ENCODE data around the gene PRSS22. TPM values are rescaled to one million over a fixed set of nuclear protein-coding genes. Genes with fewer than 3 reads are reported as not detected.

Gene PRSS22
- total RNA-seq, 1 donor from 2014 or later: 22.8 TPM

DNA sequence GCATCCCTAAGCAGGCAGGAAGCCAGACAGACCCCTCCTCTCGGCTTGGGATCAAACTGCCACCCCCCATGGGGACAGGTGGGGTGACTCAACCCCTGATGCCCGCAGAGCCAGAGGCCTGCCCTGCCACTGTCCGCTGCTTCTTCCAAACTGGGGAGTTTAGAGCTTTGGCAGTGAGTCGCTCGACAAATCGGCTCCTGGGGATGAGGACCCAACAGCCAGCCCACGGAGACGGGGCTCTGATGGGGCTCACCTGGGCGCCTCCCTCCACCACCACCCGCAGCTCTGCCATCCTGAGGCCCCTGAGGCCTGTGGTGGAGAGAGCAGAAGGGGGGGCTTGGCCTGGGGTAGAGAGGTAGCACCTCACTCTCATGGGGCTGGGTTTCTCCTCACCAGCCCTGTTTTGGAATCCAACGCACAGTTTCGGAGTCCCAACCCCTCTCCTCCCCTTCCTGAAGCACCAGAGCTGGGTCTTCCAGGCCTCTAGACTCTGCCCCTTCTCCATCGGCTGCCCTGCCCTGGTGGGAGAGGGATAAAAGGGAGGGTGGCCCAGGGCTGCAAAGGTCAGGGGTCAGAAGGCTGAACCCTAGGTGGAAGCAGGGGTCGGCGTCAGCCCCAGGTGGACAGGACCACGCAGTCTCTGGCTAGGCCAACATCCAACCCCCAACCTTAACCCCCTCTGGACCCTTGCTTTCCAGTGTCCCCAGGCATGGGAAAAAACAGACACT is 5.8 kb downstream of the PRSS22 start:
- no peak overlapping the region for H3K4me3 Mint-ChIP-seq
- TF ChIP-seq, protein P1, sequence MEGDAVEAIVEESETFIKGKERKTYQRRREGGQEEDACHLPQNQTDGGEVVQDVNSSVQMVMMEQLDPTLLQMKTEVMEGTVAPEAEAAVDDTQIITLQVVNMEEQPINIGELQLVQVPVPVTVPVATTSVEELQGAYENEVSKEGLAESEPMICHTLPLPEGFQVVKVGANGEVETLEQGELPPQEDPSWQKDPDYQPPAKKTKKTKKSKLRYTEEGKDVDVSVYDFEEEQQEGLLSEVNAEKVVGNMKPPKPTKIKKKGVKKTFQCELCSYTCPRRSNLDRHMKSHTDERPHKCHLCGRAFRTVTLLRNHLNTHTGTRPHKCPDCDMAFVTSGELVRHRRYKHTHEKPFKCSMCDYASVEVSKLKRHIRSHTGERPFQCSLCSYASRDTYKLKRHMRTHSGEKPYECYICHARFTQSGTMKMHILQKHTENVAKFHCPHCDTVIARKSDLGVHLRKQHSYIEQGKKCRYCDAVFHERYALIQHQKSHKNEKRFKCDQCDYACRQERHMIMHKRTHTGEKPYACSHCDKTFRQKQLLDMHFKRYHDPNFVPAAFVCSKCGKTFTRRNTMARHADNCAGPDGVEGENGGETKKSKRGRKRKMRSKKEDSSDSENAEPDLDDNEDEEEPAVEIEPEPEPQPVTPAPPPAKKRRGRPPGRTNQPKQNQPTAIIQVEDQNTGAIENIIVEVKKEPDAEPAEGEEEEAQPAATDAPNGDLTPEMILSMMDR (IDR thresholded peaks at IDR 0.05; ENCODE audit: unreplicated experiment): no peak
- H3K27ac Mint-ChIP-seq: no peak overlapping the region
- no peak for DNase-seq (ENCODE audit: low spot score in 2 of 2, unreplicated experiment in 2 of 2)
- no peaks in the 10 kb centered on the region for H3K4me1 Mint-ChIP-seq
- peaks cover 13% of the 10 kb centered on the region for H3K27me3 Mint-ChIP-seq (ENCODE audit: low read depth)
- H3K36me3 Mint-ChIP-seq: peaks cover 11% of the 10 kb centered on the region
- H3K9me3 Mint-ChIP-seq: peaks cover 8% of the 10 kb centered on the region

DNA sequence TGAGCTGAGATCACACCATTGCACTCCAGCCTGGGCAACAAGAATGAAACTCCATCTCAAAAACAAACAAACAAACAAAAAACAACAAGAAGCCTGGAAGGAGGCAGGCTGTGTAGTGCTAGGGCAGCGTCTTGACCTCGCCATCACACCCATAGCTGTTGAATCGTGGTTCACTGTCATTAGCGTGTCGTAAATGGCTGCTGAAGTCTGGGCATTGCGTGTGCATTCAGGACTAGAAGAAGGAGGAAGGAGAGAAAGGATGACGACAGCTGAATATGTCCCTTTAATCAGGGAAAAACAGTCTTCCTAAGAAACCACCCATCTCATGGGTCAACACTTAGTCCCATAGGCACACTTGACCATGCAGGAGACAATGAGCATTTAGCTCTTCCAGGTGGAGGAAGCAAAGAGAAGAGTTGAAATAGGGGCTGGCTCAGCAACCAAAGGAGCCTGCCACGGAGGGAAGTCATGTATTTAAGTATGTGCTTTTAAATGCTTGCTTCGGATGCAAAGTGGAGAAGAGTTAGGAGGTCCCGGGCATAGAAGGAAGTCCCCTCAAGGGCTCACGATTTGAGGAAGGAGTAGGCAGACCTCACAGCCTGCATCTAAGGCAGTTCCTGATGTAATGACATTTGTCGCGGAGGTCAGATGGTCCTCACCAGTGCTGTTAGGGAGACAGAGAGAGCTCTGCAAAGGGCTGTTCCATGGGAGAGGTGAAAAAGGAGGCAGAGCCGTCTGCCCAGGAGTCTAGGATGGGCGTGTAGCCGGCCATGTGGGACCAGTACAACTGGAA is 8.8 kb downstream of the PRSS22 start:
- Mint-ChIP-seq H3K27ac (no peak overlapping the region), H3K4me3 (no peak overlapping the region), H3K4me1 (peaks cover 4% of the 10 kb centered on the region)

DNA sequence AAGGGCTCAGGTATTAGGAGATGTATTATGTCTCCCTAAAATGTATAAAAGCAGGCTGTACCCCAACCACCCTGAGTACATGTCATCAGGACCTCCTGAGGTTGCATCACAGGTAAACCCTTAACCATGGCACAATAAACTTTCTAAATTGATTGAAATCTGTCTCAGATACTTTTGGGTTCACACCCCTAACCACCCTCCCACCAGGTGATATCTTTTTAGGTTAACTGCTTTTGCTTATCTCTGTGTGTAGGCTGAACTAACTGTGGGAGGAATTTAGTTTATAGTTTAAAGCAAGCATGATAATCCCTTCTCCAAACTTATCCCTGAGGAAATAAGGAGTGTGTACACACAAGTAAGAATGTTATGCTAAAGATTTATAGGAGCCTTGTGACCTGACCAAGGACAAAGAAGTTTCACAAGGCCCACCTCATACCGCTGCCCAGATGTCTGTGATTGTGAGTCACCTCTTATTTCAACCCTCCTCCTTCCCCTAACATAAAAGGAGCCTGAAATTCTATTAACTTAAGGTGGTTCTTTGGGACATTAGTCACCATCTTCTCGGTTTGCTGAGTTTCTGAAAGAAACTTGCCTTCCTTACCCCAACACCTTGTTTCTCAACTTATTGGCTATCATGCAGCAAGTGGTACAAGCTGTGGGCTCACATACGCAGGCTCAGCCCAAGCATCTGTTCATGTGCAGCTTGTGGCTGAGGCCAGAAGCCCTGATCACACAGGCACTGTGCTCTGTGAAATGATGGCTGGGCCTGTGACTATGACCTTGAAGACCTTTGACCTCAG is 11.3 kb downstream of the PRSS22 start:
- DNase-seq (ENCODE audit: low spot score in 2 of 2, unreplicated experiment in 2 of 2): no peak
- H3K27me3 Mint-ChIP-seq (ENCODE audit: low read depth): peaks cover 16% of the 10 kb centered on the region
- TF ChIP-seq, protein P1 (IDR thresholded peaks at IDR 0.05; ENCODE audit: unreplicated experiment): no peak
- no peaks in the 10 kb centered on the region for H3K36me3 Mint-ChIP-seq
- no peaks in the 10 kb centered on the region for H3K9me3 Mint-ChIP-seq
- peaks cover 4% of the 10 kb centered on the region for H3K4me1 Mint-ChIP-seq
- H3K4me3 Mint-ChIP-seq: no peak overlapping the region
- no peak overlapping the region for H3K27ac Mint-ChIP-seq

More for the DNA sequence above, 8.8 kb downstream of the PRSS22 start:
- peaks cover 2% of the 10 kb centered on the region for H3K9me3 Mint-ChIP-seq
- TF ChIP-seq, protein P1 (IDR thresholded peaks at IDR 0.05; ENCODE audit: unreplicated experiment): no peak
- peaks cover 3% of the 10 kb centered on the region for H3K36me3 Mint-ChIP-seq
- no peak for DNase-seq (ENCODE audit: low spot score in 2 of 2, unreplicated experiment in 2 of 2)
- H3K27me3 Mint-ChIP-seq (ENCODE audit: low read depth): peaks cover 13% of the 10 kb centered on the region

DNA sequence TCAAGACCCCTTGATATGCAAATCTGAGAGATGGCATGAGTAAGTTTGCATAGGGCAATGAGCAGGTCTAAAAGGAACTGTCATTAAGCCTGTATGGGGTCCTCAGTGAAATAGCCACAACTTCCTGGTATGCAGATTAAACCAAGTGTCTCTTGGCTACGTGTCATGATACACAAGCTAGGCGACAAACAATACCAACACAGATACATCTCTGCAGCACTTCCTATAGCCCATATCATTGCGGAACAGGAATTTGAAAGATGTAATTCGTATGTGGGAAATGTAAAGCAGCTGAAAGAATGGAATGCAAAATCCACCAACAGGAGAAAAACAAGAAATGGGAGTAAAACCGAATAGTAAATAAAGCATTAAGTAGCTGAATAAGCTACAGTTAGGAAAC is 12.9 kb downstream of the PRSS22 start:
- TF ChIP-seq, protein P1 (IDR thresholded peaks at IDR 0.05; ENCODE audit: unreplicated experiment): no peak
- H3K27me3 Mint-ChIP-seq (ENCODE audit: low read depth): peaks cover 13% of the 10 kb centered on the region

DNA sequence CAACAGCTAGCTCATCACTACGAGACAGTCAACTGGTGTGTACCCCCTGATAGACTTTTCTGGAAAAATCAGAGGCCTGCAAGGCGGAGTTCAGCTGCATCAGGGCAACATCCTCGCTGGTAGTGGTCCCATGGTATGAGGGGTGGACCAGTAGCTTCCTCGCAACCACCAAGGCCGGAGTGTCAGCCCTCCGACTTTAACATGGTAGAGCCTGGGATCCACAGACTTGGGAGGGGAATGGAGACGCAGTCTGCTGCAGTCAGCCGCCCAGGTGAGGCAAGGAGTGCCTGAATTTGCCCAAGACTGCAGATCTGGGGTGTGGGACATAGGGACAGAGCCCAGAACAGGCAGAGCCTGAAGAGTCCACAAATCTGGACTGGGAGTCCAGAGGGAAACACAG is 14.4 kb downstream of the PRSS22 start:
- TF ChIP-seq, protein P1 (IDR thresholded peaks at IDR 0.05; ENCODE audit: unreplicated experiment): no peak

More for the DNA sequence above, 12.9 kb downstream of the PRSS22 start:
- H3K4me1 Mint-ChIP-seq: peaks cover 4% of the 10 kb centered on the region
- H3K27ac Mint-ChIP-seq: no peak overlapping the region
- no peaks in the 10 kb centered on the region for H3K9me3 Mint-ChIP-seq
- no peaks in the 10 kb centered on the region for H3K36me3 Mint-ChIP-seq
- no peak overlapping the region for H3K4me3 Mint-ChIP-seq
- no peak for DNase-seq (ENCODE audit: low spot score in 2 of 2, unreplicated experiment in 2 of 2)

More for the DNA sequence above, 14.4 kb downstream of the PRSS22 start:
- peaks cover 4% of the 10 kb centered on the region for H3K4me1 Mint-ChIP-seq
- H3K36me3 Mint-ChIP-seq: no peaks in the 10 kb centered on the region
- H3K27ac Mint-ChIP-seq: no peak overlapping the region
- H3K4me3 Mint-ChIP-seq: no peak overlapping the region
- H3K27me3 Mint-ChIP-seq (ENCODE audit: low read depth): peaks cover 4% of the 10 kb centered on the region
- DNase-seq (ENCODE audit: low spot score in 2 of 2, unreplicated experiment in 2 of 2): no peak
- H3K9me3 Mint-ChIP-seq: no peaks in the 10 kb centered on the region

All from mesothelial cell of epicardium (in vitro differentiated cells).